Effector memory CD4-positive, alpha-beta T cell (primary cell): ENCODE data around the gene DYRK1B.

Source experiments
- DNase-seq, 3 donors: peaks; one replicate each; pipeline ENCODE4 v3.0.0-alpha.2; 2020
- H3K27ac ChIP-seq: 2 replicates; pipeline ENCODE4 v1.7.0; 2013; ENCODE audit warnings: mild to moderate bottlenecking, low read length, moderate library complexity; ENCODE audit not compliant: insufficient read depth, poor library complexity, severe bottlenecking
- H3K27me3 ChIP-seq: replicated peaks from 2 replicates; pipeline ENCODE4 v1.7.0; 2013; ENCODE audit warnings: mild to moderate bottlenecking, low read length; ENCODE audit not compliant: insufficient read depth, control insufficient read depth, poor library complexity, severe bottlenecking
- H3K36me3 ChIP-seq: 2 replicates; pipeline ENCODE4 v1.7.0; 2013; ENCODE audit warnings: mild to moderate bottlenecking, low read length, moderate library complexity; ENCODE audit not compliant: control insufficient read depth, insufficient read depth
- H3K4me1 ChIP-seq: 2 replicates; pipeline ENCODE4 v1.7.0; 2013; ENCODE audit warnings: low read length, mild to moderate bottlenecking; ENCODE audit not compliant: control insufficient read depth, insufficient read depth, poor library complexity, severe bottlenecking
- H3K4me3 ChIP-seq: 2 replicates; pipeline ENCODE4 v1.7.0; 2013; ENCODE audit warnings: low read length, low read depth, mild to moderate bottlenecking; ENCODE audit not compliant: insufficient read depth, poor library complexity, severe bottlenecking
- H3K9me3 ChIP-seq: 2 replicates; pipeline ENCODE4 v1.7.0; 2013; ENCODE audit warnings: mild to moderate bottlenecking, low read length, moderate library complexity; ENCODE audit not compliant: control insufficient read depth

Gene DYRK1B

DNA sequence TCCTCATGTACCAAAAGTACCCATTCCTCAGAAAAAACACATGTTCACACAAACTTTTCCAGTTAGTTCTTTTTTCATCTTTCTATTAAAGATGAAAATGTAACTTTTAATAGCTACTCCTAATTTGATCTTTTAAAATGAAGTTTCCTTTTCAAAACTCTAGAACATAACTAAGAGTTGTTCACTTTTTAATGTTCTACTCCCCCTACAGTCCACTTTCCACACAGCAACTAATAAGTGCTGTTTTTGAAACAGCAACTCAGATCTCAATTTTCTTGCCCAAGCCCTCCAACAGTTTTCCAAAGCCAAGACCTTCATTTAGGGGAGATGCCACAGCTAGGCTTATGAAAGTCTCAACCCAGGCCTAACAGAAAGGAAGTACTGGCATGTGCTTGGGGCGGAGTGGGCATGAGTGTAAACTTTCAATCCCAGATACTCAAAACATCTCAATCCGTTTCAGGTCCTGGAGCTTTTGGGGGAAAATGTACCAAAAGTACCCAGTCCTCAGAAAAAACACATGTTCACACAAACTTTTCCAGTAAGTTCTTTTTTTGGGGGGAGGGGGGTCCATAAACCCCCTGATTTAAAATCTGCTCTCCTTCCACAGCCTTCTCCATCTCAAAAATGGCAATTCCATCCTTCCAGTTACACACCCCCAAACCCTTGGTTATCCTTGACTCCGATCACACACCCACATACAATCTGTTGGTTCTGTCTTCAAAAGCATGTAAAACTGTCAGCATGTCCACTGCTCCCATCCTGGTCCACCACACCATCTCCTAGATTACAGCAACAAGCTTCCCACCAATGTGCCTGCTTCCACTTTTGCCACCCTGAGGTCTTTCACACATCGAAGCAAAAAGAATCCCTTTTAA, 10.2 kb upstream of the DYRK1B start:
- H3K36me3 ChIP-seq = peaks cover 7% of the 10 kb centered on the region
- no peak overlapping the region for H3K4me3 ChIP-seq
- no peak for DNase-seq
- no peaks in the 10 kb centered on the region for H3K9me3 ChIP-seq
- H3K27me3 ChIP-seq = no peaks in the 10 kb centered on the region
- H3K27ac ChIP-seq = no peak overlapping the region
- H3K4me1 ChIP-seq = peaks cover 28% of the 10 kb centered on the region

DNA sequence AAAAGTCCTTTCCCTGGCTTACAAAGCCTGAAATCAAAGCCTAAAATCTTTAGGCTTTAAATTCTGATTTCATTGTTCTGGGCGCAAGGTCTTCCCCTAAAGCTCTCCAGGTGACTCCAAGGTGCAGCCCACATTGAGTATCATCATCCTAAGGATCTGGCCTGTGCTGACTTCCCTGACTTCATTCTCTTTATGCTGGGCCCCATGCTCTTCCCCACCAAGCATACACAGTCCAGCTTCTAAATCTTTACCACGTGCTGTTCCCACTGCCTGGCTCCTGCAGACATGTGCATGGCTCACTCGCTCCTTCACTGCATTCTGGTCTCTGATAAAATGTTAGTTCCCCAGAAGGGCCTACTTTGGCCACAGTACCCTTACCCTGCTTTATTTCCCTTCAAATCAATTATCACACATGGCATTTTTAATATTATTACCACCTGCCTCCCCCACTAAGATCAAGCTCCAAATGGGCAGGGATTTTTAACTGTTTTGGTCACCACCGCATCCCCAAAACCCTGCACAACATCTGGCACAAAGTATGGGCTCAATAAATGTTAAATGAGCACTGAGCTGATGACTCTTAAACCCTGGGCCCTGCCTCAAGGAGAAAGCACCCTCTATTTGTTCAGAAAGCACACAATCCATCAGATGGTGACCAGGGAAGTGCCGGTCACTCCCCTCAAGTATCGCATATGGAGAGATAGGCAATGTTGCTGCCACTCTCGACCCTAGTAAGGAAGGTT, 8.9 kb upstream of the DYRK1B start:
- H3K4me1 ChIP-seq = peaks cover 28% of the 10 kb centered on the region

DNA sequence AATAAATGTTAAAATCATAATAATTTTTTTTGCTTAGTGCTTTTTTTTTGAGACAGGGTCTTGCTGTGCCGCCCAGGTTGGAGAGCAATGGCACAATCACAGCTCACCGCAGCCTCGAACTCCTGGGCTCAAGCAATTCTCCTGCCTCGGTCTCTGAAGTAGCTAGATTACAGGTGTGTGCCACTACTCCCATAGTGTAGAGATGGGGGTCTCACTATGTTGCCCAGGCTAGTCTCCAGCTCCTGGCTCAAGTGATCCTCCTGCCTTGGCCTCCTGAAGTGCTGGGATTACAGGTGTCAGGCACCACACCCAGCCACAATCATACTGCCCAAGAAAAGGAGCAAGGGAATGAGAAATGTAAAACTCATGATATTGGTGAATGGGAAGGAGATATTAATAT, 7.1 kb upstream of the DYRK1B start:
- Histone ChIP-seq H3K36me3 (peaks cover 36% of the 10 kb centered on the region), H3K27me3 (no peaks in the 10 kb centered on the region), H3K9me3 (no peaks in the 10 kb centered on the region), H3K4me1 (peaks cover 22% of the 10 kb centered on the region), H3K27ac (no peak overlapping the region), H3K4me3 (no peak overlapping the region)
- no peak for DNase-seq

More for the DNA sequence above, 8.9 kb upstream of the DYRK1B start:
- Histone ChIP-seq H3K27ac (no peak overlapping the region), H3K27me3 (no peaks in the 10 kb centered on the region), H3K9me3 (no peaks in the 10 kb centered on the region), H3K4me3 (no peak overlapping the region), H3K36me3 (peaks cover 19% of the 10 kb centered on the region)
- no peak for DNase-seq

DNA sequence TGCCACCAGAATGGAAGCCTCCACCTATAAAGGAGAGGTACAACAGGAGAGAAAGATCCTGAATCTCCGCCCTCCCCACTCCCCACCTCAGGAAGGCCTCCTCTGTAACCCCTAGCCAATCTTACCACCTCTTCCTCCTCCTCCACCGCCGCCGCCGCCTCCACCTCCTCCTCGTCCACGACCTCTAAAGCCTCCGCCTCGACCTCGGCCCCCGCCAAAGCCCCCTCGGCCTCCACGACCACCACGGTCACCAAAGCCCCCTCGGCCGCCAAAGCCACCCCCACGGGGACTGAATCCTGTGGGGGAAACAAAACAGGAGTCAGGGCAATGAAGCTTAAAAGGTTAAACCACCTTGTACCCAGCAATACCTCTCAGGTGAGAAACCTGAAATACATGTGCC, 6.5 kb upstream of the DYRK1B start:
- Histone ChIP-seq H3K9me3 (no peaks in the 10 kb centered on the region), H3K4me1 (peaks cover 18% of the 10 kb centered on the region), H3K27ac (no peak overlapping the region), H3K36me3 (peaks cover 37% of the 10 kb centered on the region), H3K4me3 (no peak overlapping the region), H3K27me3 (no peaks in the 10 kb centered on the region)
- no peak for DNase-seq

DNA sequence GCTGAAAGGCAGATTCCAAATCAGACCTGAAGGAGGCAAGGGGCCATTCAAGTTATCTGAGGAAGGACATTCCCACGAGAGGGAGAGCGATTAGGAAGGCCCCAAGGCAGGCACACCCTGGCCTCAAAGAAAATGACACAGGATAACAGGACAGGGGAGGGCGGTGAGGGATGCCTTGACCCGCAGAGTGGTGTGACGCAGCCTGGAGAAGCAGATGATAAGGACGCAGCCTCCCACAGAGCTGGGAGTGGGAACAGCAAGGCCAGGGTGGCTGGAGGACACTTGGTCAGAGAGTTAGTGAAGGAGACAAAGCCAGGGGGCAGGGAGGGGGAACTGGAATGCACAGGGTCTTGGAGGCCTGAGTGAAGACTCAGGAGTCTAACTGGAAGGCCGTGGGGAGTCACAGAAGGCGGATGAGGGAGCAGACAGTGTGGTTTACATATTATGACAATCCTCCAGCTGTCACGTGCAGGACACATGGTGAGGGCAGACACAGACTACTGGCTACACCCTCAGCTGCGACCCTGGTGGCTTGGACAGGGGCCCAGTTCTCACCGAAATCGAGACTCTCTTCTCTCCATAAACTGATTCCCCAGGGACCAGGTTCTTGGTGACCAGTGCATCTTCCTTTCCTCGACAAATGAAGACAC, 5.8 kb upstream of the DYRK1B start:
- Histone ChIP-seq H3K4me3 (no peak overlapping the region), H3K27me3 (no peaks in the 10 kb centered on the region), H3K27ac (no peak overlapping the region), H3K36me3 (peaks cover 38% of the 10 kb centered on the region), H3K9me3 (no peaks in the 10 kb centered on the region), H3K4me1 (peaks cover 11% of the 10 kb centered on the region)
- DNase-seq = no peak

DNA sequence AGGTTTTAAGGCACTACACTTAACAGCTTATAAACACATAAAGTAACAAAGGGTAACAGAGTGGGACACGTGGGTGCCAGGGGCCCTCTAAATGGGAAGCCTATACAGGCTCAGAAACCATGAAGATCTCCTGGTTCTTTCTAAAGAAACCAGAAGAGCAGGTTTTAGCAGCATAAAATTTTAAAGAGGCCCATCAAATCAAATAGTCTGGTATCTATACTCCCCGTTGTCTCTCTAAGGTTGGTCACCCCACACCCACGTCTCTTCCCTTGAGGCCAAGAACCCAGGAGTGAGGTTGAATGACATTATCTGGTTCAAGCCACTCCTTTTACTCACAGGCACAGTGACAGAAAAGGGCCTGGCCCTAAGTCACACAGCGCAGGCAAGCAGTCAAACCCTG, 4.6 kb upstream of the DYRK1B start:
- Histone ChIP-seq H3K4me1 (peaks cover 5% of the 10 kb centered on the region), H3K27ac (no peak overlapping the region)

DNA sequence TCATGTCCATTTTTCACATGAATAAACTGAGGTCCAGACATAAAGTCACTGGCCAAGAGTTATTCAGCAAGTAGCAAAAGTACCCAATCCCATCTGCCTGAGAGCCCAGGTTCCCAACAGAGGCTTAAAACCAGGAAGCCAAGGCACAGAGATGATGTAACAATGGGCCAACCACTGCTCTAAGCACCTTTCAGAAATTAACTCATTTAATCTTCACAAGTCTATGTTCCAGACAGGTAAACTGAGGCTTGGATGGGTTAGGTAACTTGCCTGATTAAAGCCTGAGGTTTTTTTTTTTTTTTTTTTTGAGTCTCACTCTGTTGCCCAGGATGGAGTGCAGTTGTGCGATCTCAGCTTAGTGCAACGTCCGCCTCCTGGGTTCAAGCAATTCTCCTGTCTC, 4.0 kb upstream of the DYRK1B start:
- peaks cover 44% of the 10 kb centered on the region for H3K36me3 ChIP-seq
- H3K9me3 ChIP-seq = no peaks in the 10 kb centered on the region
- no peak overlapping the region for H3K27ac ChIP-seq
- H3K4me1 ChIP-seq = peaks cover 10% of the 10 kb centered on the region
- H3K27me3 ChIP-seq = no peaks in the 10 kb centered on the region
- no peak for DNase-seq
- H3K4me3 ChIP-seq = no peak overlapping the region

More for the DNA sequence above, 4.6 kb upstream of the DYRK1B start:
- DNase-seq = no peak
- H3K9me3 ChIP-seq = no peaks in the 10 kb centered on the region
- H3K36me3 ChIP-seq = peaks cover 44% of the 10 kb centered on the region
- no peaks in the 10 kb centered on the region for H3K27me3 ChIP-seq
- no peak overlapping the region for H3K4me3 ChIP-seq

DNA sequence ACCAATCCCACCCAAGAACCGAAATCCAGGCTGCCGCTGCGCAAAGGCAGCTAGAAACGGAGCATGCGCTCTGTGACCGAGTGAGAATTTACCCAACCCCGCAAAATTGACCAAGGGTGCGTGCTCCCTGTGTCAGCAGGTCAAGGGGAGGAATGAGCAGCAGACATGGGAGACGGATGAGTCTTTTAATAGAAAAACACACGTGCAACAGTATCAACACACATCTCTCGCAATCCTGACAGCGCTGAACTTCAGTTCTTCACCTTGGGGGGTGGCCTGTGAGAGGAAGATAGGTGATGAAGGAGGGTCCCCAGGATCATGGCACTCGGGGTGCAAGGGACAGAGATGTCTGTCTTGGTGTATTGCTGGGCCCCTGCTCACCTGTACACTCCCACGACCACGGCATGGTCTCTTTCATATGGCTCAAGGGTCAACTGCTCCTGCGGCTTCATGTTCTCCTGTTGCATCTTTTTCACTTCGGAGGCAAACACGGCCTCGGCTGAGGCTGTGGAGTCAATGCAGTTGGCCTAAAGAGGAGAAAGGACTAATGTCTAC, 402 bp upstream of the DYRK1B start:
- Histone ChIP-seq H3K36me3 (peaks cover 54% of the 10 kb centered on the region), H3K4me3 (no peak overlapping the region), H3K9me3 (no peaks in the 10 kb centered on the region), H3K27me3 (no peaks in the 10 kb centered on the region), H3K27ac (peak overlapping the region; percentile 99), H3K4me1 (peaks cover 18% of the 10 kb centered on the region)
- no peak for DNase-seq

DNA sequence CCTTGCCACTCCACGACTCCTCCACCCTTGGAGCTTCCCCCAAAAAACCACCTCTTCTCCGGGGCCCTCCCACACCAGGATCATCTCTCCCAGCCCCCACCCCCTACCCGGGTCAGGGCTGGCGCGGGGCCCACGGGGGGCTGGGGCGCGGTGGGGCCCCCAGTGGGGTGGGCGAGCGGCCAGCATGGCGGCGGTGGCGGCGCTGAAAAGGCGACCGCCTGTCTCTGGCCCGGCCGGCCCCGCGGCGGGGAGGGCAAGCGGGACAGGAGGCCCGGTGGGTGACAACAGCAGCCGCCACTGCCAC, 850 bp downstream of the DYRK1B start:
- no peaks in the 10 kb centered on the region for H3K9me3 ChIP-seq
- H3K27me3 ChIP-seq = no peaks in the 10 kb centered on the region
- H3K27ac ChIP-seq = peak overlapping the region; percentile 99
- peaks cover 46% of the 10 kb centered on the region for H3K36me3 ChIP-seq
- H3K4me3 ChIP-seq = peak overlapping the region; percentile 100
- H3K4me1 ChIP-seq = peaks cover 18% of the 10 kb centered on the region
- no peak for DNase-seq
